ENCODE measurements around the gene ETV4.

The ETV4 gene

DNA sequence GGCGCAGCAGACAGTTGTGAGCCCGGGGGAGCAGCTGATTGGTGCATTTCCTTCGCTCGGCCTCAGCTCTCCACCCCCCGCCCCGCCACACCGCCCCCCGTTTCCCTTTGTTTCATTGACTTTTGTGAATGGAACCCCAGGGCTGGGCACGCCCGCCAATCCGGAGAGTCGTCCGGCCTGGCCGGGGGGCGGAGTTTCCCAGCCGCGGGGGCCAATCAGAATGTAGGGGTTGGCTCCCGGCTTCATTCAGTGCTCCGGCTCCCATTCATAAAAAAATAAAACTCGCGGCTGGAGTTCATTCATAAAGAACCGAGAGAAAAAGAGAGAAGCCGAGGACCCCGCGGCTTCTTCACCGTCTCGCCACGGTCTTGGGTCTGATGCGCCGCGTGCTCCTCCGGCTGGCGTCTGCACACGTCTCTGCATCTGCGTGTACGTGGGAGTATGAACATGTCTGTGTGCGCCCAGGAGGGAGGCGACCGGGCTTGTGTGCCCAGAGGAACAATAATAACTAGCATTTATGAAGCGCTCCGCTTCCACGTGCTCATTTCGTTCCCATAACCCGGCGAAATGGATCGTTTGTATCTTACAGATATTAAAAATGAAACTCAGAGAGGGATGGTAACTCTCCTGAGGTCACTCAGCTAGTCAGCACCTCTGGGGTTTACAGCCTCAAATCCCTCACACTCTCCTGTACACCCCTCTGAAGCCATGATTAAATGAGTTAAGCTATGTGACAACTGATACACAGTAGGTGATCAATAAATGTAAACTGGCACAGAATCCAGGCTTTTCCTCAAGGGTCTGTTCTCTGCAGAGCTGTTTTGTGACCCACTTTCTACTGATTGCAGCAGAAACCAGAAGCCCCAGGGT, at the start of gene ETV4:
Gene ETV4 (minus strand): TSS at position 22 of the 870 bp plus-strand sequence. CDS start 723 bp downstream, outside the sequence.
- DNase-seq, result peak; percentile 86 to 99 (median 91)
- intact Hi-C loops (cut with DNase I), result no loop called here

DNA sequence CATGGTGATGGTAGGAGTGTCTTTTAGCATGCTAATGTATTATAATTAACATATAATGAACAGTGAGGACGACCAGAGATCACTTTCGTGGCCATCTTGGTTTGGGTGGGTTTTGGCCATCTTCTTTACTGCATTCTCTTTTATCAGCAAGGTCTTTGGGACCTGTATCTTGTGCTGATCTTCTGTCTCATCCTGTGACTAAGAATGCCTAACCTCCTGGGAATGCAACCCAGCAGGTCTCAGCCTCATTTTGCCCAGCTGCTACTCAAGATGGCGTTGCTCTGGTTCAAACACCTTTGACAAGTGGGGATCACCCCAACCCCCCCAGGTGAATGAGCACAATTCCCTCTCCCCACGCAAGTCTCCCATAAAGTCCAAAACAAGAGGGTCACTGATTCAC, 49.3 kb upstream of the ETV4 start:
- no peak for DNase-seq
- intact Hi-C loops (cut with DNase I), result no loop called here

DNA sequence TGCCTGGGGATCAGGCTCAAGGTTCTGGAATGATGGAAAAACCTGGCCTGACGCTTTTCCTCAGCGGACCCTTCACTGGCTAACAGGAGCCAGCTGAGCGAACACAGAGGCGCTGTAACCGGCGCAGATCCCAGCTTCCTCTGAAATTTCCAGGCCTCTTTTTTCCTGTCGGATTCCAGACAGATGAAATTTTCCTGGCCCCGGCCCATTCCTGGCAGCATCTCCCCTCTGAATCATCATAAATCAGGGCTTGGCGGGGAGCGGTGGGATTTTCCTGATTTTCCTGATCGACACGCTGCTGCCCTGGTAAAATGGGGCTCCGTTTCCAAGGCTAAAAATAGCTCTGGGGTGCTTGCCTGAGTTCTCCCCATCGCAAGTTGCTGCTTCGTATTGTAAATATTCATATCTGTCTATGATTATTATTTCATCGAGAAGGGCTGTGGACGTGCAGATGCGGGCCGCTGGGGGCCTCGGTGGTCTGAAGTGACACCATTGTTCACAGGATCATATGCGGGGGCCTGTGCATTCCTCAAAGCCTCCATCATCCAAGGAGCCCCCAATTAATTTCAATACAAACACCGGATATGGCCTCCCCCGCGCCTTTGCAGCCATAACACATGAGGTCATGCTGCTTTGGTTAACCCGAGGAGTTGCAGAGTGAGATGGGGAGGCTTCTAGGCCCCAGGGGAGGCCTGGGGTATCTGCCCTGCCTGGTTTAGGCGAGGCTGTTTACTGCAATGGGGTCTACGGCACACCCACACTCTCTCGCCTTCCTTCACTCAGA, 45.8 kb upstream of the ETV4 start:
- intact Hi-C loops (cut with DNase I), result no loop called here
- peak in 2 of 10 donors; percentile 17 to 30 for DNase-seq

DNA sequence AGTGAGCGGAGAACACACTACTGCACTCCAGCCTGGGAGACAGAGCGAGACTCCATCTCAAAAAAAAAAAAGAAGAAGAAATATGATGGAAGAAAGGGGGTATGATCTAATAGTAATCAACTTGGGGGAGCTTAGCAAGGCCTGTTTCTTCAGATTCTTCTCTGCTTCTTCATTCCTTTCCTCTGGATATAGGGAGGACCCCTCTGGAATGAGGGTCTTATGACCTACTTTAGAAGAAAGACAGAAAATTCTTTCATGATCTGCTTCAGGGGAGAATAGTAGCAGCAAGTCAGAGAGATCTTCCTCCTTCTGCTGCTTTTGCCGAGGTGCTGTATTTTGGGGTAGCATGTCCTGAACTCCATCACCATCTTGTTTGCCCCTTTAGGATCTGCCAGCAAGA, 44.9 kb upstream of the ETV4 start:
- intact Hi-C loops (cut with DNase I), result no loop called here

DNA sequence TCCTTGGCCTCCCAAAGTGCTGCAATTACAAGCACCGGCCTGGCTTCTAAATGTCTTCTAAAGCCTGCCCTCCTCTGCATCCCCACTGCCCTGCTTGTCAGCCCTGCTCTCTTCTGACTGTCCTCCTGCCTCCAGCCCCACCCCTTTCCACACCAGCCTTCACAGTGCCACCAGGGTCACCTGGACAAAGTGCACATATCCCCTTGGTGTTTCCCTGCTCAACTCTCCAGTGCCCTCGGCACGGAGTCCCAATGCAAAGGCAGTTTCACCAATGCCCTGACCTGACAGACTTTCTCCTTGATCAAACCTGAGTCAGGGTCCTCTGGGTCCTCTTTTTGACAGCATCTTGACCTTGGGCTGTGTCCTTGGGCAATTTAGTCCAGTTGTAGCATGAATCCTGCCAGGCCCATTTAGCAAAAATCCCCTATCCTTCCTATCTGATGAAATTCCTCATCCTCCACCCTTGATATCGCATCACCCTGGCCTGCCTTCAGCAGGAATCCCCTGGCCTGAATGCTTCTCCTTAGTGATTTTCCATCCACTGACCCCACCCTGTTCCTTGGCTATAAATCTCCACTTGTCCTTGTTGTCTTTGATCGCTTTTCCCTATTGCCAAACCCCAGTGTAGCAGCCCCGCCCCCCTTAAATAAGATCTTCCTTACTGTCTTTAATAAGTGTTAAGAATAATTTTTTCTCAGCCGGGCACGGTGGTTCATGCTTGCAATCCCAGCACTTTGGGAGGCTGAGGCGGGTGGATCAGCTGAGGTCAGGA, 42.7 kb upstream of the ETV4 start:
- intact Hi-C loops (cut with DNase I), result no loop called here
- no peak for DNase-seq

More for the DNA sequence above, 44.9 kb upstream of the ETV4 start:
- DNase-seq, result no peak

DNA sequence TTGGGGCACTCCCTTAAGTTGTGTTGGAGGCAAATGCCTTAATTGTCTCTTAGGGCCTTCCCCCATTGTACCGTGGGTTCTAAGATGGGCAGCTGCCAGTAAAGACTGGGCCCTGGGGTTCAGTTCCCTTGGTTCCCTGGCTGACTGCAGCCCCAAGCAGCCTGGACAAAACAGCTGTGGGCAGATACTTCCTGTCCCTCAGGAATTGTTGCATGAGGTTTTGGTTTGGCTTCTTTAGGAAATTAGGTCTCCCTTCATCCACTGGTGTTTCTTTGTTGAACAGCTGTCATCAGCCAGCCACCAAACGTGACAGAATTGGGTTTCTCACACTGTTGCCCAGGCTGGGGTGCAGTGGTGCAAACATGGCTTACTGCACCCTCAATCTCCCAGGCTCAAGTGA, 42.0 kb upstream of the ETV4 start:
- no peak for DNase-seq
- intact Hi-C loops (cut with DNase I), result no loop called here

DNA sequence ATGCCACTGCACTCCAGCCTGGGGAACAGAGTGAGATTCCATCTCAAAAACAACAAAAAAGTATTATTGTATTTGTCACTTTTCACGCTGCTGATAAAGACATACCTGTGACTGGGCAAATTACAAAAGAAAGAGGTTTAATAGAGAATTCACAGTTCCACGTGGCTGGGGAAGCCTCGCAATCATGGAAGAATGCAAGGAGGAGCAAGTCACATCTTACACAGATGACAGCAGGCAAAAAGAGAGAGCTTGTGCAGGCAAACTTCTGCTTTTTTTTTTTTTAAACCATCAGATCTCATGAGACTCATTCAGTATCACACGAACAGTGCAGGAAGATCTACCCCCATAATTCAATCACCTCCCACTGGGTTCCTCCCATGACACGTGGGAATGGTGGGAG, 41.5 kb upstream of the ETV4 start:
- intact Hi-C loops (cut with DNase I), result no loop called here

DNA sequence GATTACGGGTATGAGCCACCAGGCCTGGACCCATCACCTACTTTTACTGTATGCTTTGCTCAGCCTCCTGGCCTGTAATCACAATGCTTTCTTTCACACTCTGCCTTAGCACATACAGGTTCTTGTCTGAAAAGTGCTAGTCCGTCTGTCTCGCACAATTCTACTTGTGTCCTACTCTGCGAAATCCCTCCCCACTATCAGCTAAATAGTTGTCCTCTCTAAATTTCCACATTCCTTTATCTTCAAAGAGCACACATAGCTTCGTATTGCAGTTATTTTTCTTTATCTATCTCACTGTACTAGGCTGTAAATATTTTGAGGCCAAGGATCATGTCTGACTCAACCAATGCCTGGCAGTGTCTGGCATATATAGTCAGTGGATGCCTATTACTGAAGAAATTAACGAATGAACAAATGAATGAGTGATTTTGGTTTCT, 38.5 kb upstream of the ETV4 start:
- intact Hi-C loops (cut with DNase I), result no loop called here
- no peak for DNase-seq

More for the DNA sequence above, 41.5 kb upstream of the ETV4 start:
- DNase-seq, result no peak

DNA sequence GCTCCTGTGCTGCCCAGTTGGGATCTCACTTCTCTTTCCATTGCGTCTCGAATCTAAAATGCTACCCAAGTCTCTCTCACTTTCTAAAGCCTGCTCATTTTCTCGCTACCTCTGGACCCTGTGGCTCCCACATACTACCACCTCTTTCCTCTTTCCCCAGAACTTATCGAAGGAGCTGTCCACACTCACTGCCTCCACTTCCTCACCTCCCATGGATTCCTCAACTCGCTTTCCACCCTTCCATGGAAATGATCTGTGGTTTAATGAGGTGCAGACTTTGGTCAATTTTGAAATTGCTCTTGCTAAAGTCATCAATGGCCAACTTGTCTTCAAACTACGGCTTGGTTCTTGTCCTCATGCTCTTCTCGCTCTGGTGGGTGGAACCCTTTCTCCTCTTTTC, 37.2 kb upstream of the ETV4 start:
- intact Hi-C loops (cut with DNase I), result no loop called here
- no peak for DNase-seq

DNA sequence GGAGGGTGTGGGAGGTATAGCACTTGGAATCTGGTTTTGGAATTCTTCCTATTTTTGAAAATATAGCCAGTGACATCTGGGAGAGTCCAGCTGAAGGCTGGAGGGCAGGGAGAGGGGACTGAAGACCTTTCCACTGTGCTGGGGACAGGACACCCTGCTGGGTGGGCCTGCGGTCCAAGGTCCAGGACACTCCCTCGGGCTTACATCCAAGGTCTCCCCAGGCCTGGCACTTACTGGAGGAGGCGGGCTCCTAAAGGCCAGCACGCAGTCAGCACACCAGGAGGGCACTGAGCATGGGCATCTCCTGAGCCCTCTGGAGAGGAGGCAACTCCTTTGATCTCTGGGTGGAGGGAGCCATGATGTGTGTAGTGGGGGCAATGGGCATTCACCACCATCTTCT, 35.5 kb upstream of the ETV4 start:
- no peak for DNase-seq
- intact Hi-C loops (cut with DNase I), result no loop called here

DNA sequence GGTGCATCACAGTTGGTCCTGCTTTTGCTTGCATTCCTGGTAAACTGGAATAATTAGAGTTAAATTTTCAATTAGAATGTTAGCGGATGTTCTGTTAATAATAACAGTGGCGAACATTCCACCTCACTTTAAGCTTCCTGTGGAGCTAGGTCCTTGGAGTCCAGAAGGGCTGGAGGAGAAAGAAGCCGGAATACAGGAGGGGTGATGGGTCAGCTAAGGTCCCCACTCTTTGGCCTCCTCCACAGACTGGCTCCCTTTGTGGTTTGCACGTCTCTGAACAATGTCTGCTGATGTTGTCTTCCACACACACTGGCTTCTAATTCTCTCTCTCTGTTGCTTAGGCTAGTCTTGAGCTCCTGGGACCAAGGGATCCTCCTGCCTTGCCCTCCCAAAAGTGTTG, 35.0 kb upstream of the ETV4 start:
- DNase-seq, result no peak
- intact Hi-C loops (cut with DNase I), result no loop called here

DNA sequence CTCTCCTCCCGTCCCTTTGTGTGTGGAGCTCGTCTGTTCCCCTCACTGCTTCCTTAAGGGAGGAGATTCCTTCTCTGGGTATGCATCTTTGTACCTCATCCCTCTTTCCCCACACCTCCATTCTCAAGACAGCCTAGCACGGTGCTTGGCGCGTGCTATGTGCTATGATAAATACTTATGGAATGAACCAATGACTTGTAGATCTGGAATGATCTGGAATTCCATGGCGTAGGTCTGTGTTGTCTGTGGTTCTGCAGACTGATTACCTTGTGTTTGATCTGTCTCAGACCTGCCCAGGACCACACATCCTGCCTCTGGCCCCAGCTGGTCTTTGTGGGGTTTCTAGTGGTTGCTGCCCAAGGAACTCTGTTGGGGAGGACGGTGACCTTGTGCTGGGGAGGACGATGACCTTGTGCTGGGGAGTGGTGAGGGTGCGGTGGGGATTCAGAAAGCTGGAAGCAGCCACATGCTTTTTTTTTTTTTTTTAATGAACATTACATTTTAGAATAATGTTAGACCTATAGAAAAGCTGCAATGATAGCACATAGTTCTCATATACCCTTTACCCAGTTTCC, 33.5 kb upstream of the ETV4 start:
- DNase-seq, result no peak
- intact Hi-C loops (cut with DNase I), result loop anchor here (5.0 kb wide), 1 partner anchor 183 kb away; no protein-coding TSS in a partner anchor

DNA sequence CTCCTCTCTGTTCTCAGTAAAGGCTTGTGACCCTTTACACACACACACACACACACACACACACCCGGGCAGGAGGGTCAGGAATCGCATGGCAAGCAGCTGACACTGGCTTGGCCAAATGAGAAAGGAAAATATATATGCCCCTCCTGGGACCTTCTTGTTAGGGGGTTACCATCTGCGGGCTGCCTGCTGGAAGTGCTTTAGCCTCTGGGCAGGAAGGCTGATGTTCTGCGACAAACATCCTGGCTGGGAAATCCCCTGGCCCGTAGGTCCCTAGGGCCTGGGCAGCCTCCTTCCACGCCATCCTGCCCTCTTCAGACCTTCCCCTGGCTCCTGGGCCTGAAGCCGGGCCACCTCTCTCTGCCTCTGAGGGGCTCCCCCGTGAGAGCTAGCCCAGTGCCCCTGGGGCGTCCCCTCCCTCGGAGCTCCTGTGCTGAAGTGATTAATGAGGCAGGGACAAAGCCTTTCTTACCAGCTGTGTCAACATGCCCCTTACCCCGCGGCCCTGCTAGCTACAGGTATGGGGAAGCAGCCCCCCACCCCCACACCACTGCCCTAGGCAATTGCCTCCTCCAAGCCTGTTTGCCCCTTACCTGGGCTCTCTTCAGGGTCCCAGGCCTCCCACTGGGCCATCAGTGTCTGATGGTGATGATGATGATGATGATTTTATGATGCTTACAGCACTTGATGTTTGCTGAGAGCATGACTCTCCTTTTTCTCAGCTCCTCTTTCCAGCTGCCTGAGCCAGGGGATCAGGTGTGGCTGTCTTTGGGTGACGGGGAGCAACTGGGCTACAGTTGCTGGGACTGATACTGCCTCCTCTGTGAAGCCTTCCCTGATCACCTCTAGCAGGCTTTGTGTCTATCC, 32.8 kb upstream of the ETV4 start:
- intact Hi-C loops (cut with DNase I), result loop anchor here (5.0 kb wide), 1 partner anchor 183 kb away; no protein-coding TSS in a partner anchor
- no peak for DNase-seq

DNA sequence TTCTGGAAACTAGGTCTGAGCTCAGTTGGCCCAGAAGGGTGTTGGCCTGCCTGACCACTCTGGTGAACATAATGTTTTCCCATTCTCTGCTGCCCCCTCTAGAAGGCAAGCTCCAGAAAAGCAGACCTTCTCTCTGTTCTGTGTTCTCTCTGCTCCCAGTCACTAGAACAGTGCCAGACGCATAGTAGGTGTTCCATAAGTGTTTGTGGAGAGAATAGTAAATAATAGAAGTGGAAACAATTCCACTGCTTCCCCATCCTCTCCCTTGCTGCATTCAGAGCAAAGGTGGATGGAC, 32.2 kb upstream of the ETV4 start:
- DNase-seq, result no peak
- intact Hi-C loops (cut with DNase I), result loop anchor here (5.0 kb wide), 1 partner anchor 184 kb away; no protein-coding TSS in a partner anchor

DNA sequence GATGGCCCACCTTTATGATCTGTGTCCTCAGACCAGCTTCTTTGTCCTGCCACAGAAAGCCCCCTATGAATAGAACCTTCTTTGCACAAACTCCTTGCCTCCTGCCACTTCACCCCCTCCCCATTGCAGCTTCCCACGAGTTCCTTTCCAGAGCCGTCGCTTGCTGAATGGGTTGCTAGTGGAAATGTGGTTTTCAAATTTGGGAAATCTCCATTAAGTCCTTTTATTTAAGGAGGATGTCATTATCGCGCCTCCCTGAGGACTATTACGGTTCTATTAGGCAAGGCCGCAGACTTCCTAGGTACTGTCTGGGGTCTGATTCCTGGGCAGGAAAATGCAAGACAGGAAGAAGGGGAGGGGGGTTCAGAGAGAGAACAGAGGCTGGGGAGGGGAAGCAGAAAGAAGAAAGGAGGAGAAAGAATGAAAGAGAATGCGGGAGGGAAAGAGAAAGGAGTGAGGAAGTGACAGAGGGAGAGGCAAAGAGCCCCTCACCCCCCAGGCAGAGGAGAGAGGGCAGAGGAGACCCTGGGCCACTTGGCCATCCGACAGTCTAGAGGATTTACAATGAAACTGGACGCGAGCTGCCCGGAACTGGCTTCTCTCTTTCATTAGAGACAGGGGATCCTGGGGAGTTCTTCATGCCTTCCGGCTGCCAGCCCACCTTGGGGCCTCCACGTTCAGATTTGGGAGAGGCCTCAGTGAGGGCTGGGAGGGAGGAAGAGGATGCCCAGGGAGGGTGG, 31.7 kb upstream of the ETV4 start:
- DNase-seq, result no peak
- intact Hi-C loops (cut with DNase I), result loop anchor here (5.0 kb wide), 1 partner anchor 184 kb away; no protein-coding TSS in a partner anchor

DNA sequence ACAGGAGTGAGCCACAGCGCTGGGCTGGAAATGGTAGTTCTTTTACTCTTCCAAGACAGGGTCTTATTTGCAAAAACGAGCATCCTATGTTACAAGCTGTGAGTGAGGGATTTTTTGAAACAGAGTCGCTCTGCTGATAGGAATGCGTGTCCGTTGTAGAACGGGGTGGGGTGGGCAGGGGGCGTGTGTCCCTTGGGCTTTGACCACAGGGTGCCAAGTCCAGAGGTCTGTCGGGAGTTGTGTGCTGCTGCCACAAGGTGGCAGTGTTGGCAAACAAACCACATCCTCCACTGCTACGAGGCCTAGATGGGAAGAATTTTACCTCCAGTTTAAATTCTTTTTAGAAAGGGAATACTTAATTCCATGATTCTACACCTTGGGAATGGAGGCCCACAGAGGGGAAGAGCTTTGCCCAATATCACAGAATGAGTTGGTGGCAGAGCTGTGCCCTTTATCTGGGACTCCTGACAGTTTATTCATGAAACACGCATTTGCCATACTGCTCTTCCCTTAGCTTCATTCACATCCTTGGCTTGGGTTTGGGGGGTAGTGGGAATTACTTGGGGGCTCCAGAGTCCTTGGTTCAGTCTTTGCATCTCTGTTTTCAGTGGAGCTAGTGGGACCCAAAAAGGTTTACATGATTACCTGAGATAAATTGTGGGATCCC, 30.6 kb upstream of the ETV4 start:
- intact Hi-C loops (cut with DNase I), result loop anchor here (1.0 to 5.0 kb wide), 2 partner anchors 97 to 186 kb away; no protein-coding TSS in a partner anchor
- DNase-seq, result peak; percentile 40 to 95 (median 74)

DNA sequence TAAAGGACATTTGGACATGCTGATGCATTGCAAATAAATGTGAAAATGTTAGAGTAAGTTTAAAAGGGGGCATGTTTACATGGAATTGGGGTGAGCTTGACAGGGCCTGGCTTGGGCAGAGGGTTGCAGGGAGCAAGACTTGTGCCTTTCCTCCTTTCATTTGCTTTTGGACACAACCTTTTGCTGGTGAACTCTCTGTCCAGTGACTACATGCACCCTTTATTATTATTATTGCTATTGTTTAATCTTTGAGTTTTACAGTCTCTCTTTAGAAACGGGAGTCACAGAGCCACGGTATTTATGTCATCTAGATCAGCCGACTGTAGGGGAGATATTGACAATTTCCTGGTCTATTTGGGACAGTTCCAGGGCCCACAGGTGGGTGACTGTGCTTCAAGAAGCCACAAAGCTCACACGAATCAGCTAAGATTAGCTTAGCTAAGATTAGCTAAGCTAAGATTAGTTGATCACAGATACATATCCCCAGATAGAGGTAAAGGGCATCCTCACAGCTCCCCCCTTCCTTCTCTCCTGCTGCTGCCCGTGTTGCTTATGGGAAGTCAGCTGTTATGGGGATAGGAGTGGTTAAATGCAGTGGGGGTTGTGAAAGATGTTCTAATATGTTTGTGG, 28.9 kb upstream of the ETV4 start:
- intact Hi-C loops (cut with DNase I), result loop anchor here (5.0 kb wide), 1 partner anchor 187 kb away; no protein-coding TSS in a partner anchor
- DNase-seq, result no peak

DNA sequence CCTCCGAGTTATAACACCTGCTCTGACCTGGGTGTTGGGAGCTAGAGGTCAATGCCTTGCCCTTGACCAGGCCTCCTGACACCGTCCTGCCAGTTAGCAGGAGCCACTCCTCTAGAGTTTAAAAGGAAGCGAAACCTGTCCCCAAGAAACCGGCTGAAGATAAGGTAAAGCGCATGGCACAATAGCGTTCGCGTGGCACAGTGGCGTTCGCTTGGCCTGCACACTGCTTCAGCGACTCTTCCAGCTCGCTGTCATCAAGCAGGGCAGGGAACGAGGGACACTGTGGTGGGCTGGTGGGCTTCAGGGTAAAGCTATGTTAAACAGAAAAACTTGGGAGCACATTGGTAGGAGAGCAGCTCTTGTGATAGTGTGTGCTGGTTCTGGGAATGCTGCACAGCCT, 28.2 kb upstream of the ETV4 start:
- intact Hi-C loops (cut with DNase I), result no loop called here
- DNase-seq, result no peak

Data from posterior cingulate gyrus (tissue), 11 donors.